T-helper 17 cell (primary cell): ENCODE data around the gene KIRREL1. TPM values are rescaled to one million over a fixed set of nuclear protein-coding genes. Genes with fewer than 3 reads are reported as not detected.

Experiments used
- ATAC-seq: fragments of 150-1000 bp; cut with Tn5 transposase; 2 replicates; pipeline ENCODE4 v1.10.0; 2021; ENCODE audit warnings: mild to moderate bottlenecking, moderate library complexity
- DNase-seq, 3 donors: peaks; one replicate each; pipeline versions ENCODE4 v3.0.0 to v3.0.0-alpha.2; 2020 to 2021
- H3K9me3 ChIP-seq: one replicate; pipeline ENCODE4 v1.7.0; 2013; ENCODE audit warnings: low read length, mild to moderate bottlenecking; ENCODE audit not compliant: control insufficient read depth, poor library complexity, severe bottlenecking
- H3K27ac Mint-ChIP-seq: one replicate; pipeline ENCODE4 v1.8.0; 2022; ENCODE audit warnings: mild to moderate bottlenecking, moderate library complexity, mixed read lengths
- H3K27me3 Mint-ChIP-seq: one replicate; pipeline ENCODE4 v1.8.0; 2022; ENCODE audit warnings: mixed read lengths
- H3K36me3 Mint-ChIP-seq: one replicate; pipeline ENCODE4 v1.8.0; 2022; ENCODE audit warnings: low read depth, mixed read lengths
- H3K4me1 Mint-ChIP-seq: one replicate; pipeline ENCODE4 v1.8.0; 2022; ENCODE audit warnings: mild to moderate bottlenecking, mixed read lengths
- H3K4me3 Mint-ChIP-seq: one replicate; pipeline ENCODE4 v1.8.0; 2022; ENCODE audit warnings: mild to moderate bottlenecking, moderate library complexity, mixed read lengths
- total RNA-seq, 4 donors: library from RNA in 2 of 4; stranded (reverse) in 2 of 4; gene quantifications; one replicate each; pipeline ENCODE4 v1.2.3 and lab custom pipeline; 2022 to 2026

Gene KIRREL1
- total RNA-seq, 2 donors from 2014 or later, result not detected

DNA sequence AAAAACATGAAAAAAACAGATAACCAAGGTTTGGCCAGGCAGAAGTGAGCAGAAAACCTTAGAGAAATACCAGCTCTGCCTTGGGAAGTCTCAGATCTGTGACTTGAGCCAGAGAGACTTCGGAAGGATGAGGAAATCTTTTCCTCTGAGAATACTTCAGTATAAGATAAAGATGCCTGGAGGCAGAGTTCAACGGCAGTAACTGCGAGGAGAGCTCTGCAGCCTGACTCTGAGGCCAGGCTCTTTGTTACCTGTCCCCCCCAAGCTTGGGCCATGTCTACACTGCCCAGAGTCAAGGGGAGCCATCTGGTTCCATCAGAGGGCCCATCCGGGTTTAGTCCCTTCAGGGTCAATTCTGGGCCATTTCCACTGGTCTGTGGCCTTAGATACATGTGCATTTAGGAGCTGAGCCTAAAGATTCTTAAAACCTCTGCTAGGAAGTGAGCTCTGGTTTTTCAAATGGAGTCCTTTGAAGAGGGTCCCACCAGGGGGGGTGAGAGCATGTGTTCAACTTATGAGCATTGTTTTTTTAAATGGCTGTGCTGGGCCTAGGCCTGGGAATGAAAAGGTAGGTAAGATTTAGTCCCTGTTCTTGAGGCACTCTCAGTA is 8.7 kb downstream of the KIRREL1 start:
- no peaks in the 10 kb centered on the region for H3K9me3 ChIP-seq
- Mint-ChIP-seq H3K36me3 (peaks cover under 1% of the 10 kb centered on the region), H3K4me3 (no peak overlapping the region), H3K27me3 (peaks cover 67% of the 10 kb centered on the region), H3K4me1 (peaks cover 1% of the 10 kb centered on the region), H3K27ac (no peak overlapping the region)
- DNase-seq (no peak), ATAC-seq (no peak)

DNA sequence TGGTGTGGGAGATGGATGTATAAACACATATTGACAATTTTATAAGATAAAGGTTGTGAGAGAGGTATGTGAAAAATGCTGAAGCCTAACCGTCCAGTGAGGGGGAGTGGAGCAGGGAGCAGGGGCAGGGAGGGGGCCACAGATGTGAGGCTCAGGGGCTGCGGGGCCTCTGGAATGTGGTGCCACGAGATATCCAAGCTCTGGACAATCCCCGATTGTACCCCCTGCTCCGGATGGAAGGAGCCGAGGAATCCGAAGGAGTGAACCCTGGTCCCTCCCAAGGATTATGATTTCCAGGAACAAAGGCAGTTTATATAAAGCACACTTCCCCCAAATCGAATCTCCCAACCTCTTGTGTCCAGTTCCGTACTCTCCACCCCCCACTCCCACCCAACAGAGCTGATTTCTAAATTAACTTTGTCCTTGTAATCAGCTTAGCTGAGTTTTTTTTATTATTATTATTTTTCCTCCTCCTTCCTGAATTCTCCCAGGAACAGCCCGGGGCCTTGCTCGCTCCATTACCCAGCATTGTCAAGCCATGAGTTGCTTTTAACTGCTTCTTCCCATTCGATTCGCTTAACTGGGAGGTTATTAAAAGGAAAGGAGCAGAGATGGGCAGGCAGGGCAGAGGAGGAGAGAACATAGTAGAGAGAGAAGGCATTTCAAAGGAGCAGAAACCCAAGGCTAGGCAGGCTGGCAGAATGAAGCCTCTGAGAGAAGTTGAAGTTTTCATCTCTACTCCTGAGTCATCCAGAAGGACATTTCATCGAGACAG is 9.4 kb downstream of the KIRREL1 start:
- peaks cover 4% of the 10 kb centered on the region for H3K4me1 Mint-ChIP-seq
- DNase-seq (no peak), ATAC-seq (no peak)
- peaks cover 68% of the 10 kb centered on the region for H3K27me3 Mint-ChIP-seq
- H3K4me3 Mint-ChIP-seq, result no peak overlapping the region
- peaks cover 3% of the 10 kb centered on the region for H3K36me3 Mint-ChIP-seq
- no peaks in the 10 kb centered on the region for H3K9me3 ChIP-seq
- H3K27ac Mint-ChIP-seq, result no peak overlapping the region

DNA sequence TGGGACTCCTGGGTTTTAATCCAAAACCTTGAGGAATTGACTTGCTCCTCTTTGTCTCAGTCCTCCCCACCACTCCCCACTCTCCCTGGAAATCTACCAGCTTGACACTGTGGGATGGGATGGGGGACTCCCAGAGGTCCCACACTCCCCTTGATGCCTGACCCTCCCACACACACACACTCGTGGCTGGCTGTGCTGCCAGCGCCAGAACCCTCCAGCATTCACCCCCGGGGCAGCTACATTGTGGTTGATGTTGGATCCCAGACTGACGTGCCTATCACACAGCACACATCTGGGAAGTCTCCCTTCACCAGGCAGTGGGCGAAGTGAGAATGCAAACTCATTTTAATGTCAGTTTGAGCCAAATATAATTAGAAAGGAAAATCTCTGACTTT is 10.0 kb downstream of the KIRREL1 start:
- peaks cover 70% of the 10 kb centered on the region for H3K27me3 Mint-ChIP-seq
- no peak overlapping the region for H3K27ac Mint-ChIP-seq
- peaks cover 4% of the 10 kb centered on the region for H3K4me1 Mint-ChIP-seq
- no peak for ATAC-seq
- no peaks in the 10 kb centered on the region for H3K9me3 ChIP-seq
- H3K36me3 Mint-ChIP-seq, result peaks cover 3% of the 10 kb centered on the region
- no peak for DNase-seq
- H3K4me3 Mint-ChIP-seq, result no peak overlapping the region

DNA sequence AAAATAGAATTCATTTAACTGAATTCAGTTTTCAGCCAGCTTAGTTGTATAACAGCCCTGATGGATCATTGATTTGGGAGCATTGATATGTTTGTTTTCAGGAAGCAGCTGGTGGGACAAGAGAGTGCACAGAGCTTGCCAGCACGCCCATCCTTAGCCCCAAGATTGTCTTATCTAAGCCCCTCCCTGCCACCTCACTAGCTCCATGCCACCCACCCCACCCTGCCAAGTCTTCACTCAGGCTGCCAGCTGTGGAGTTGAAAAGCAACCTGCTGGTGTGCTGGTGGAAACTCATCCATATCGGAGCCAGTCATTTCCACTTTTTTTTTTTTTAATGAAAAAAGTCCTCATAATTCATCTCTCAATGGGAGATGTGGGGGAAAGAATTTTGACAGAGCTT is 11.8 kb downstream of the KIRREL1 start:
- H3K4me1 Mint-ChIP-seq, result peaks cover 4% of the 10 kb centered on the region
- H3K27me3 Mint-ChIP-seq, result peaks cover 66% of the 10 kb centered on the region
- H3K36me3 Mint-ChIP-seq, result peaks cover 3% of the 10 kb centered on the region
- no peak overlapping the region for H3K4me3 Mint-ChIP-seq
- DNase-seq, result no peak
- H3K9me3 ChIP-seq, result no peaks in the 10 kb centered on the region
- no peak overlapping the region for H3K27ac Mint-ChIP-seq
- no peak for ATAC-seq

DNA sequence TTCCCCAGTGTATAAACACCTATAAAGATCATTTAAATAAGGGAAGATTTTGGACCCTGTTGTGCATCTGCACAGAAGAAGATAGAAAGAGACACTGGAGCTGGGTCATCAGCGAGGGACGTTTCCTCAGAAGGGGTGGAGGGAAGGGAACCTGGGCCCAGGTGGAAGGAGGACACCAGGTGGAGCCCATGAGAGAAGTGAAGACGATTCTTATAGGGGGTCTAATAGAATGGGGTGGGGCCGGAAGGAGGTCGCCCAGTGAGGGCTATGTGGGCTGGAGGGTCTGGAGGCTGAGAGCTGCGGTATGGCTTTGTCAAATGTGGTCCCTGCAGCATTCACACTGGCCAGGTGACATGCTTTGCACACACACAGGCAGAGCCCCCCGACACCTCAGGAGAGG is 13.7 kb downstream of the KIRREL1 start:
- Mint-ChIP-seq H3K36me3 (peaks cover 3% of the 10 kb centered on the region), H3K27me3 (peaks cover 63% of the 10 kb centered on the region)
- no peak for ATAC-seq

DNA sequence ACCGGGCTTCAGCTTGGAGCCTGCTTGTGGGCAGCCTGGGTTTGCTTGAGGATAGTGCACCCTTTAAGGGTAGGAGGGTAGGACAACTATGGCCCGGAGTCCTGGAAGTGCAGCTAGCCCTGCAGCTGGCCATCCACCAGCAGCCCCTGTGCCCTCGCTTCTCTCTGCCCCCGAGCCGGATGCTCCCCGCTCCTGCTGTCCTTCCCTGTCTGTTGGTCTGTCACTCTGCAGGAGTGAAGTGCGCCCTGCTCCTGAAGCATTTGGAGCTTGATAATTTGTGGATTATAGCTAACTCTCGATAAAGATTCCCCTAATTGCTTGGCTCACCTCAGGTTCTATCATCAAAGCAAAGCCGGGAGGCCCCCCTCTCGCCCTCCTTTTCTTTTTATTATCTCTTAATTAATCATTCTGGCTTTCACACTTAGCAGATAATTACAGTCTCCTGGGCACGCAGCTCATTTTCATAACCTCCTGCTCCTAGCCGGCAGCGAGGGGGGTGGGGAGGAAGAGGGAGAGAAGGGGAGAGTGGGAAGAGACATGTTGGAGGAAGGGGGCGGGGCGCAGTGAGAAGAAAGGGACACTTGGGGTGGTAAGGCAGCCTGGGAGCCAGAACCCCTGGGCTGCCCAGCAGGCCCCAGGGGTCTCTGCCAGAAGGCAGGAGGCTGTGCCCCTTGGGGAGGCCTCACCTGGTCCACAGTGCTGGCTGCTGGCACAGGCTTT is 14.4 kb downstream of the KIRREL1 start:
- Mint-ChIP-seq H3K36me3 (peaks cover 3% of the 10 kb centered on the region), H3K27ac (no peak overlapping the region), H3K4me1 (peaks cover 4% of the 10 kb centered on the region), H3K27me3 (peaks cover 61% of the 10 kb centered on the region), H3K4me3 (no peak overlapping the region)
- no peaks in the 10 kb centered on the region for H3K9me3 ChIP-seq
- DNase-seq (no peak), ATAC-seq (no peak)

More for the DNA sequence above, 13.7 kb downstream of the KIRREL1 start:
- Mint-ChIP-seq H3K4me1 (peaks cover 4% of the 10 kb centered on the region), H3K27ac (no peak overlapping the region), H3K4me3 (no peak overlapping the region)
- H3K9me3 ChIP-seq, result no peaks in the 10 kb centered on the region
- DNase-seq, result no peak

DNA sequence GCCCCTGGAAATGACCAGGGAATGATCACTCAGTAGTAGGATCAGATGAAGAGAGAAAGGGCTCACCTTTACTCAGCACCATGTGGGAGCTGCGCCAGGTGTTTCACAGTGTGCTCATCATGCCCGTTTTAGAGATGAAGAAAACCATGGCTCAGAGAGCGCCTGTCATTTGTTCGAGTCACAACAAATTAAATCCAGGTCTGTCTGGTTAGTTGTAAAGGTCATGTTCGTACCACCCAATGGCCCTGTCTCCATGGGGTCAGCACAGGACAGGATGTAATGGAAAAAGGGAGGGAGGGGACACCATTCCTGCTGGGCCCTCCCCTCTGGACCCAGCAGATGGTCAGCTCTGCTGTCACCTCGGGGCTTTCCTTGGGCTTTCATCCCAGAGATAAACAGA is 15.2 kb downstream of the KIRREL1 start:
- Mint-ChIP-seq H3K4me3 (no peak overlapping the region), H3K27ac (no peak overlapping the region), H3K4me1 (peaks cover 4% of the 10 kb centered on the region), H3K36me3 (peaks cover 3% of the 10 kb centered on the region), H3K27me3 (peaks cover 64% of the 10 kb centered on the region)
- no peak for ATAC-seq
- H3K9me3 ChIP-seq, result no peaks in the 10 kb centered on the region
- no peak for DNase-seq

DNA sequence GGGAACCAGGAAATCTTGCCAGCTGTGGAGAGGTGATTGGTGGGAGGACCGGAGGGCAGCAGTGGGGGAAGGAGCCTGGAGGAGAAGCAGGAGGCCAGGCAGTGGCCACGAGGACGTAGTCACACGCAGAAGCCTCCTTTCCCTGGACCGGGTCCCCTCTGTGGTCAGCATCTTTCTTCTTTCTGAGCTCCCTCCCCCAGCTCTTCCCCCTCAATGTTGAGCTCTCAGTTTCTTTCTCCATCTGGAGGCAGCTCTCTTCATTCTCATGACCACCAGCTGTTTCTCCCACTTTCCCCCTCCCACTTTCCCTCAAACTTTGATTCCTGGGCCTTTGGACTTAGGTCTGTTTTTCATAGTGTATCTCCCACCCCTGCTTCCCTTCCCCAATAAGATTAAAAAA is 18.3 kb downstream of the KIRREL1 start:
- Mint-ChIP-seq H3K27ac (no peak overlapping the region), H3K27me3 (peaks cover 75% of the 10 kb centered on the region), H3K4me1 (peaks cover 8% of the 10 kb centered on the region), H3K4me3 (no peak overlapping the region), H3K36me3 (peaks cover 6% of the 10 kb centered on the region)
- ATAC-seq (no peak), DNase-seq (no peak)
- no peaks in the 10 kb centered on the region for H3K9me3 ChIP-seq

DNA sequence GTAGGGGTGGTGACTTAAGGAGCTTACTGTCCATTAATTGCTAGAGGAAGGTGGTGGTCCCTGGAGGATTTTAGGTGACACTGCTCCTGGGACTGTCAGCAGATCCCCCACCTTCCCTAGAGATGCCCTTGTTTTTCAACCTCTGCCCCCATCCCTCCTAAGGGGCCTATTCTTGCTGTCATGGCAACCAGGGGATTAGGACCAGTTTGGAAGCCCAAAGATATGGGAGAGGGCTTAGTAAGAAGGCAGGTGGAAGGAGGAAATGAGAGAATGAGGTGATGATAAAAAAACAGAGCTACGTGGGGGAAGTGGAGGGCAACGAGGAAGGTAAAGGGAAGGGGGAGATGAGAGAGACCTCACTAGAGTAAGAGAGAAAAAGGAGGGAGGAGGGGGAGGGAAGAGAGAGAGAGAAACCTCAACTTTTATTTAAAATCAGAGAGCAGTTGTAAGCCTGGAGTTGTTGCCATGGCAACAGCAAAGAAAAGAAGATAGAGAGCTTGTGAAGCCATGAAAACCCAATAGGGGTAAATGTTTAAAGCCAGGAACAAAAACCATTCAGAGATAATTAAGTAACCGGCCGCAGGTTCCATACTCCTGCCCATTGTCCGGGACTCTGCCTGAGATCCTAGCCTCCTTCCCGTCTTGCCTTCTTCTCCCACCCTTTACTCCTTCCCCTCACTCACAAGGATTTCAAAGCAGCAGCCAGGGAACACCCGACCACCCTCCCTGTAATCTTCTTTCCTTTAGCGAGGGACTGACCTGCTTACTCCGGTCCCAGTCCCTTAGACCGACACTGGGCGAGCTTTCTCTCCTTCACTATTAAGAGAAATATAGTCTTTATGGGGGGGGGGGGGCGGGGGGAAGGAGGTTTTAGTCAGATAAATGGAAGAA is 20.6 kb downstream of the KIRREL1 start:
- Mint-ChIP-seq H3K4me1 (peaks cover 7% of the 10 kb centered on the region), H3K36me3 (peaks cover 3% of the 10 kb centered on the region), H3K27ac (no peak overlapping the region), H3K4me3 (no peak overlapping the region), H3K27me3 (peaks cover 77% of the 10 kb centered on the region)
- no peaks in the 10 kb centered on the region for H3K9me3 ChIP-seq
- ATAC-seq (no peak), DNase-seq (no peak)

DNA sequence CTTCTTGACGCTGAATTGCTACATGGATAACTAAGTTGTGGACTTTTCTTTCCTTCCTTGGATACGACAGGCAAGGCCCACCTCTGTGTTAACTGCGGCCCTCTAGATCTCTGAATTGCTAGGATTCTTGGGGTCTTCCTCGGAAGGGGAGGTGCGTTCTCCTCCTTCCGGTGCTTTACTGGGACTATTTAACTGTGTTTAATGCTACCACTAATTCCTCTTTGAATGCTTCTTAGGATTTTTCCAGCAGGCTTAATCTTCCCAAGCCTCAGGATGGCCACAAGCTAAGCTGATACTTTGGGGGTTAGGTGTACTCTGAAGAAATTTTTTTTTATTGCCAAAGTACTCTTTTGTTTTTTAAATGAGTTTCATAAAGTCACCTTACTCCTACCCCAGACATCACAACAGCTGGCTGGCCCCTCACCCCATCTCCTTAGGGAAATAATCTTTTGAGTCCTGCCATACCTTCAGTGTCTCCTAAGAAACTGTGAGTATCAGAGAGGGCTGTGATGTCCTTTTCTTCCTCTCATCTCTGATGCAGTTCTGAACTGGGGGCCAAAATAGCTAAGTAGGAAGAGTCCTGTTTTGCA is 21.4 kb downstream of the KIRREL1 start:
- Mint-ChIP-seq H3K36me3 (peaks cover 3% of the 10 kb centered on the region), H3K27me3 (peaks cover 77% of the 10 kb centered on the region), H3K4me1 (peaks cover 7% of the 10 kb centered on the region), H3K4me3 (no peak overlapping the region), H3K27ac (no peak overlapping the region)
- H3K9me3 ChIP-seq, result no peaks in the 10 kb centered on the region
- ATAC-seq, result no peak
- no peak for DNase-seq

DNA sequence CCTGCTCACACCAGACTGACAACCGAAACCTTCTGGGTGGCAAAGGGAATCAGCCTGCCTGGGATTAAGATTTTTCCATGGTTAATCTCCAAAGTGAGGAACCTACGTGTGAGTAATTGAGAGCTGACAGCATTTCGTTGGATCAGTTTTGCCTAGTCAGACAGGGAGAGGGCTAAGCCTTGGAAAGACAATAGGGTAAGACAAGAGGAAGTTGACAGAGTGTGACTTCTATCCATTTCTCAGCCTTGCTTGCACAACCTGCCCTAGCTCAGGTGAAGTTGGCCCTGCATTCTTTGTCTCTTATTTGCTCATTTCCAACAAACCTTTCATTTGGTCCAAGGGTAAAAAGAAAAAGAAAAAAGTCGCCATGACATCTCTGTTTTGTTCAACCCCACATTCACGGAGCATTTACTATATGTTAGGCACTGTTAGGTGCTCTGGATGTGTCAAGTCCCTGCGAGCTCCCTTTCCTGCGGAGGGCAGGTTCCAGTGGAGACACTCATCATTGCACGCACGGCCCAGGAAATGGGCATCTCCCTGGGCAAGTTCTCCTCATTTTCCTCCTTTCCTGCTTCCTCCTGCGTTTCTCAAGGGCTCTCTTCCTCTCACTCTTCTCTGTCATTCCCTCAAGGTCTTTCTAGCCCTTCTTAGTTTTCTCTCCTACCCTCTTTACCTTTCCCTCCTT is 23.3 kb downstream of the KIRREL1 start:
- H3K36me3 Mint-ChIP-seq, result peaks cover 3% of the 10 kb centered on the region
- DNase-seq, result no peak
- H3K4me3 Mint-ChIP-seq, result no peak overlapping the region
- no peak for ATAC-seq
- no peak overlapping the region for H3K27ac Mint-ChIP-seq
- no peaks in the 10 kb centered on the region for H3K9me3 ChIP-seq
- H3K27me3 Mint-ChIP-seq, result peaks cover 76% of the 10 kb centered on the region
- H3K4me1 Mint-ChIP-seq, result peaks cover 7% of the 10 kb centered on the region
